NCI-H2081 treated with DMSO at 0.1 percent for 48 hours (cell line): ENCODE results near the gene FUOM.

Experiments
- DNase-seq: peaks from one replicate; lab custom pipeline; 2025; lab: John Stamatoyannopoulos, UW

The FUOM gene

GRCh38 chr10:133310399-133310755 is 47.4 kb downstream of the FUOM start:
- DNase-seq, result no peak

- DNase-seq, result peak; percentile 23
These were observed 48.0 kb downstream of the FUOM start for GRCh38 chr10:133309720-133310398.

- peak; percentile 50 for DNase-seq
These were observed 48.6 kb downstream of the FUOM start for GRCh38 chr10:133309100-133309719.

- DNase-seq, result peak; percentile 50
These were observed 49.3 kb downstream of the FUOM start, which contains the start of the genes TUBGCP2 and ZNF511 for GRCh38 chr10:133308421-133309099. Gene TUBGCP2 (minus strand): TSS chr10:133308872. CDS start chr10:133302941, 5,931 bp downstream. Gene ZNF511 (plus strand): TSS chr10:133308914. CDS start chr10:133308944, 30 bp downstream.

GRCh38 chr10:133307776-133308420 is 49.9 kb downstream of the FUOM start:
- DNase-seq, result peak; percentile 2

- DNase-seq, result no peak
These were observed 50.9 kb downstream of the FUOM start for GRCh38 chr10:133306941-133307379.

- no peak for DNase-seq
These were observed 51.7 kb downstream of the FUOM start for GRCh38 chr10:133306097-133306476.
